WTC11 (cell line): Measurements from ENCODE around the gene STAG1. TPM values are rescaled to one million over a fixed set of nuclear protein-coding genes. Genes with fewer than 3 reads are reported as not detected.

Source experiments
- ATAC-seq: fragments of 200-7000 bp; cut with Tn5 transposase; 2 replicates; pipeline ENCODE4 v1.10.0; 2021; ENCODE audit warnings: mild to moderate bottlenecking, moderate library complexity
- CTCF ChIA-PET: fragments of 300-600 bp; sonication (Branson Sonifier 250); formaldehyde crosslinking; loops from one replicate; lab custom pipeline; 2021; ENCODE audit warnings: antibody characterized with exemption; lab: Charles Lee
- POLR2A ChIA-PET: fragments of 350-600 bp; sonication (Branson Sonifier 250); formaldehyde crosslinking; loops from one replicate; lab custom pipeline; 2021; ENCODE audit warnings: antibody characterized with exemption; lab: Charles Lee
- DNase-seq: peaks from one replicate; pipeline ENCODE4 v3.0.0; 2021; ENCODE audit warnings: low spot score
- H3K27ac Mint-ChIP-seq: 2 replicates; pipeline ENCODE4 v1.8.0; 2021; ENCODE audit warnings: mixed read lengths
- H3K27me3 Mint-ChIP-seq: 2 replicates; pipeline ENCODE4 v1.8.0; 2021; ENCODE audit warnings: low read depth, mild to moderate bottlenecking, moderate library complexity, mixed read lengths
- H3K36me3 Mint-ChIP-seq: 2 replicates; pipeline ENCODE4 v1.8.0; 2021; ENCODE audit warnings: mixed read lengths
- H3K4me1 Mint-ChIP-seq: 2 replicates; pipeline ENCODE4 v1.8.0; 2022; ENCODE audit warnings: mixed read lengths
- H3K4me3 Mint-ChIP-seq: 2 replicates; pipeline ENCODE4 v1.8.0; 2021; ENCODE audit warnings: mild to moderate bottlenecking, moderate library complexity, mixed read lengths
- H3K9me3 Mint-ChIP-seq: 2 replicates; pipeline ENCODE4 v1.8.0; 2021; ENCODE audit warnings: mixed read lengths
- E2F5 ChIP-seq: sonication (generic); formaldehyde crosslinking; IDR thresholded peaks from 2 replicates; pipeline ENCODE4 v1.8.1; 2022; ENCODE audit warnings: mild to moderate bottlenecking, moderate library complexity, missing genetic modification reagents
- ERG ChIP-seq: fragments of 250-450 bp; sonication (Bioruptor Pico); IDR thresholded peaks from 2 replicates; pipeline ENCODE4 v1.8.0; 2021; ENCODE audit warnings: mild to moderate bottlenecking
- FOXK1 ChIP-seq: sonication (generic); formaldehyde crosslinking; IDR thresholded peaks from 2 replicates; pipeline ENCODE4 v1.8.0; 2022; ENCODE audit warnings: mild to moderate bottlenecking, moderate library complexity, missing genetic modification reagents
- FOXP1 ChIP-seq: sonication (generic); formaldehyde crosslinking; IDR thresholded peaks from 2 replicates; pipeline ENCODE4 v1.8.0; 2022; ENCODE audit warnings: missing genetic modification reagents, mild to moderate bottlenecking, moderate library complexity, borderline replicate concordance
- KAT7 ChIP-seq: sonication (generic); formaldehyde crosslinking; IDR thresholded peaks from 2 replicates; pipeline ENCODE4 v1.8.1; 2023; ENCODE audit warnings: missing genetic modification reagents, mild to moderate bottlenecking, borderline replicate concordance
- MXD4 ChIP-seq: fragments of 250-450 bp; sonication (Bioruptor Pico); IDR thresholded peaks from 2 replicates; pipeline ENCODE4 v1.8.0; 2021; ENCODE audit warnings: mild to moderate bottlenecking, moderate library complexity, borderline replicate concordance
- NFE2L1 ChIP-seq: sonication (generic); formaldehyde crosslinking; IDR thresholded peaks from 2 replicates; pipeline ENCODE4 v1.8.1; 2023; ENCODE audit warnings: missing genetic modification reagents
- OVOL2 ChIP-seq: fragments of 250-450 bp; sonication (Bioruptor Pico); IDR thresholded peaks from 2 replicates; pipeline ENCODE4 v1.9.0; 2021; ENCODE audit warnings: mild to moderate bottlenecking, borderline replicate concordance
- RELA ChIP-seq: sonication (generic); formaldehyde crosslinking; IDR thresholded peaks from 2 replicates; pipeline ENCODE4 v1.8.1; 2022; ENCODE audit warnings: missing genetic modification reagents, mild to moderate bottlenecking, borderline replicate concordance
- TCF7 ChIP-seq: sonication (generic); formaldehyde crosslinking; IDR thresholded peaks from 2 replicates; pipeline ENCODE4 v1.8.0; 2022; ENCODE audit warnings: mild to moderate bottlenecking, low read depth, missing genetic modification reagents, moderate library complexity
- TP53 ChIP-seq: sonication (generic); formaldehyde crosslinking; IDR thresholded peaks from 2 replicates; pipeline ENCODE4 v1.8.1; 2023; ENCODE audit warnings: mild to moderate bottlenecking, missing genetic modification reagents
- ZNF121 ChIP-seq: sonication (generic); formaldehyde crosslinking; IDR thresholded peaks from 2 replicates; pipeline ENCODE4 v1.8.0; 2023; ENCODE audit warnings: missing genetic modification reagents
- ZNF396 ChIP-seq: fragments of 250-450 bp; sonication (Bioruptor Pico); IDR thresholded peaks from 2 replicates; pipeline ENCODE4 v1.8.0; 2021; ENCODE audit warnings: mild to moderate bottlenecking, moderate library complexity, borderline replicate concordance
- ZNF423 ChIP-seq: fragments of 250-450 bp; sonication (Bioruptor Pico); IDR thresholded peaks from 2 replicates; pipeline ENCODE4 v2.1.2; 2022; ENCODE audit warnings: mild to moderate bottlenecking, moderate library complexity
- total RNA-seq: library from RNA; stranded (reverse); gene quantifications from 3 replicates; pipeline ENCODE4 v1.2.3, GENCODE V29; 2021
- TF ChIP-seq, protein P1 (sequence below): fragments of 250-450 bp; sonication (Bioruptor Pico); conservative IDR thresholded peaks from 2 replicates; pipeline ENCODE4 v1.9.0; 2021; ENCODE audit warnings: mild to moderate bottlenecking
- TF ChIP-seq, protein P2 (sequence below): fragments of 200-600 bp; IDR thresholded peaks from 2 replicates; pipeline ENCODE4 v1.8.0; 2022; ENCODE audit warnings: antibody characterized with exemption
- TF ChIP-seq, protein P3 (sequence below): fragments of 250-450 bp; sonication (Bioruptor Pico); IDR thresholded peaks from 2 replicates; pipeline ENCODE4 v1.9.0; 2021; ENCODE audit warnings: moderate library complexity, mild to moderate bottlenecking, inconsistent platforms, borderline replicate concordance

The STAG1 gene
- total RNA-seq, 1 experiment from 2014 or later: 20.7 TPM

DNA sequence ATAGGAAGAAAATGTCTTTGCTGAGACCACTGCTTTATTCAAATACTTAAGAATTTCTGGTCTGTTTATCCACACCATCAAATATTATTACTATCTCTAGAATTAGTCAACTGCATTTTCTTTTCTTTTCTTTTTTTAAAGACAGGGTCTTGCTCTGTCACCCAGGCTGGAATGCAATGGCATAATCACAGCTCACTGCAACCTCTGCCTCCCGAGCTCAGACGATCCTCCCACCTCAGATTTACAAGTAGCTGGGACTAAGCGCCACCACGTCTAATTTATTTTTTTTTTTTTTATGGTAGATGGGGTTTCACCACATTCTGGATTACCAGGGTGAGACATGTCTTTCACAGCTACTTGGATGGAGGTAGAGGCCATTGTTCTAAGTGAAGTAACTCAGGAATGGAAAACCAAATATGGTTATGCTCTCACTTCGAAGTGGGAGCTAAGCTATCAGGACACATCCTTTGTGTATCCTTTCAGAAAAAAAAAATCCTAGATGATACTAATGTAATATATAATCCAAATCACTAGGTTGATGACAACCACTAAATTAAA lies 52.8 kb downstream of the STAG1 start:
- peaks cover 25% of the 10 kb centered on the region for H3K36me3 Mint-ChIP-seq
- TF ChIP-seq ZNF396: no peak
- no peak for TF ChIP-seq TP53 (CRISPR knock-in tag)
- TF ChIP-seq, protein P1, sequence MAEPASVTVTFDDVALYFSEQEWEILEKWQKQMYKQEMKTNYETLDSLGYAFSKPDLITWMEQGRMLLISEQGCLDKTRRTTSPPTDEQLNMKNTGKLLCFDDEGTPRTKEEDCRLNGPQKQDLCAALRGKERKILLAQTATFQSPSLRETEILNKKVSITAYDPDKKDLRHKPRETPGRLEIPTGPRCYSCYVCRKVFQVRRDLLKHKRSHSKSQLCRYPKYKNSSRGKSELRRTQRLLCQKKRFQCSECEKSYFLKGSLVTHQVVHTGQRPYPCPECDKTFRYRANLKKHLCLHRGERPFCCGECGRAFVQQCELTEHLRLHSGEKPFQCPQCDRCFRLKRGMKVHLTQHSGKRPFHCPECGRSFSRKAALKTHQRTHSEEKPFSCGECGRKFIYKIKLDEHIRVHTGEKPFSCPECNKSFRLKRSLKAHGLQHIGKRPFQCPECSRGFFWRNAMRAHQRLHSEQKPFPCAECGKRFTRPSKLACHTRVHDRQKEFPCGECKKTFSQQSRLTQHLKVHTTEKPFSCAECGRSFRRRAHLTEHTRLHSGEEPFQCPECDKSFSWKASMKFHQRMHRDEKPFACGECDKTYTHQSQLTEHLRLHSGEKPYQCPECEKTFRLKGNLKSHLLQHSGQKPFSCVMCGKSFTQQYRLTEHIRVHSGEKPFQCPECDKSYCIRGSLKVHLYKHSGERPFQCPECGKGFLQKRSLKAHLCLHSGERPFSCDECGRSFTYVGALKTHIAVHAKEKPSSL (CRISPR knock-in tag): no peak
- TF ChIP-seq FOXK1 (CRISPR knock-in tag): no peak
- no peak for TF ChIP-seq TCF7 (CRISPR knock-in tag)
- TF ChIP-seq MXD4 (CRISPR knock-in tag): no peak
- no peak for TF ChIP-seq ZNF121 (CRISPR knock-in tag)
- TF ChIP-seq, protein P2, sequence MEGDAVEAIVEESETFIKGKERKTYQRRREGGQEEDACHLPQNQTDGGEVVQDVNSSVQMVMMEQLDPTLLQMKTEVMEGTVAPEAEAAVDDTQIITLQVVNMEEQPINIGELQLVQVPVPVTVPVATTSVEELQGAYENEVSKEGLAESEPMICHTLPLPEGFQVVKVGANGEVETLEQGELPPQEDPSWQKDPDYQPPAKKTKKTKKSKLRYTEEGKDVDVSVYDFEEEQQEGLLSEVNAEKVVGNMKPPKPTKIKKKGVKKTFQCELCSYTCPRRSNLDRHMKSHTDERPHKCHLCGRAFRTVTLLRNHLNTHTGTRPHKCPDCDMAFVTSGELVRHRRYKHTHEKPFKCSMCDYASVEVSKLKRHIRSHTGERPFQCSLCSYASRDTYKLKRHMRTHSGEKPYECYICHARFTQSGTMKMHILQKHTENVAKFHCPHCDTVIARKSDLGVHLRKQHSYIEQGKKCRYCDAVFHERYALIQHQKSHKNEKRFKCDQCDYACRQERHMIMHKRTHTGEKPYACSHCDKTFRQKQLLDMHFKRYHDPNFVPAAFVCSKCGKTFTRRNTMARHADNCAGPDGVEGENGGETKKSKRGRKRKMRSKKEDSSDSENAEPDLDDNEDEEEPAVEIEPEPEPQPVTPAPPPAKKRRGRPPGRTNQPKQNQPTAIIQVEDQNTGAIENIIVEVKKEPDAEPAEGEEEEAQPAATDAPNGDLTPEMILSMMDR: no peak
- TF ChIP-seq KAT7 (CRISPR knock-in tag): no peak
- TF ChIP-seq ZNF423 (CRISPR knock-in tag): no peak
- TF ChIP-seq, protein P3, sequence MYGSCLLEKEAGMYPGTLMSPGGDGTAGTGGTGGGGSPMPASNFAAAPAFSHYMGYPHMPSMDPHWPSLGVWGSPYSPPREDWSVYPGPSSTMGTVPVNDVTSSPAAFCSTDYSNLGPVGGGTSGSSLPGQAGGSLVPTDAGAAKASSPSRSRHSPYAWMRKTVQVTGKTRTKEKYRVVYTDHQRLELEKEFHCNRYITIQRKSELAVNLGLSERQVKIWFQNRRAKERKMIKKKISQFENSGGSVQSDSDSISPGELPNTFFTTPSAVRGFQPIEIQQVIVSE (CRISPR knock-in tag): no peak
- no peak for TF ChIP-seq E2F5 (CRISPR knock-in tag)
- TF ChIP-seq, all 79 proteins: peak for 0
- H3K4me3 Mint-ChIP-seq: no peak overlapping the region
- ChIA-PET CTCF (interaction anchor here (1.0 to 1.2 kb wide), 2 partner anchors 53 to 308 kb away, joined by 4 to 6 read pairs; no protein-coding TSS in a partner anchor), POLR2A (no interaction called here)
- H3K27me3 Mint-ChIP-seq: no peaks in the 10 kb centered on the region
- ATAC-seq: peak; percentile 20
- peaks cover 30% of the 10 kb centered on the region for H3K4me1 Mint-ChIP-seq
- no peak overlapping the region for H3K27ac Mint-ChIP-seq
- peaks cover 22% of the 10 kb centered on the region for H3K9me3 Mint-ChIP-seq
- no peak for DNase-seq

DNA sequence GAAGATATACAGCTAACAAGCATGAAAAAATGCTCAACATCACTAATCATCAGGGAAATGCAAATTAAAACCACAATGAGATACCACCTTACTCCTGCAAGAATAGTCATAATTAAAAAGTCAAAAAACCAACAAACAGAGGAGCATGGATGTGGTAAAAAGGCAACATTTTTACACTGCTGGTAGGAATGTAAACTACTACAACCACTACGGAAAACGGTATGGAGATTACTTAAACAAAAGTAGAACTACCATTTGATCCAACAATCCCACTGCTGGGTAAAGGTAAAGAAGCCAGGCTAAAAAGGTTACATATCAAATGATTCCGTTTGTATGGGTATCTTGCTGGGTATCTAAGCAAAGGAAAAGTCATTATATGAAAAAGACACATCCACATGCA lies 53.8 kb downstream of the STAG1 start:
- TF ChIP-seq NFE2L1 (CRISPR knock-in tag) (no peak), ERG (no peak), OVOL2 (CRISPR knock-in tag) (no peak), FOXP1 (no peak), RELA (CRISPR knock-in tag) (no peak)
- ChIA-PET POLR2A (no interaction called here), CTCF (no interaction called here)
- DNase-seq (no peak), ATAC-seq (peak; percentile 28; the same call in 1 of the 2 replicates)
- peaks cover 32% of the 10 kb centered on the region for H3K9me3 Mint-ChIP-seq
- peak overlapping the region; percentile 59 for H3K27ac Mint-ChIP-seq
- H3K36me3 Mint-ChIP-seq: peaks cover 35% of the 10 kb centered on the region
- no peaks in the 10 kb centered on the region for H3K27me3 Mint-ChIP-seq
- no peak overlapping the region for H3K4me3 Mint-ChIP-seq
- H3K4me1 Mint-ChIP-seq: peaks cover 30% of the 10 kb centered on the region
